Nephron (organoid): ENCODE results near the gene GOLGB1.

Experiments
- H3K27ac Mint-ChIP-seq, 3 experiments: 2 replicates each; pipeline ENCODE4 v1.8.0; 2020; ENCODE audit warnings: mixed read lengths in 3 of 3, mild to moderate bottlenecking in 2 of 3, moderate library complexity in 1 of 3
- H3K27me3 Mint-ChIP-seq: 2 replicates; pipeline ENCODE4 v1.8.0; 2021; ENCODE audit warnings: low read depth, mild to moderate bottlenecking, moderate library complexity, mixed read lengths
- H3K36me3 Mint-ChIP-seq: 2 replicates; pipeline ENCODE4 v1.8.0; 2020; ENCODE audit warnings: low read depth, mixed read lengths
- H3K4me1 Mint-ChIP-seq: 2 replicates; pipeline ENCODE4 v1.8.0; 2020; ENCODE audit warnings: mixed read lengths
- H3K4me3 Mint-ChIP-seq, 3 experiments: 2 replicates each; pipeline ENCODE4 v1.8.0; 2020; ENCODE audit warnings: mild to moderate bottlenecking in 3 of 3, mixed read lengths in 3 of 3, moderate library complexity in 2 of 3
- H3K9me3 Mint-ChIP-seq: 2 replicates; pipeline ENCODE4 v1.8.0; 2020; ENCODE audit warnings: mixed read lengths
- TF ChIP-seq, protein P1 (sequence below), 3 experiments: fragments of 200-600 bp; sonication (generic); IDR thresholded peaks; one replicate each; pipeline ENCODE4 v1.5.0; 2021; ENCODE audit warnings: antibody characterized with exemption in 3 of 3; ENCODE audit not compliant: unreplicated experiment in 3 of 3

The GOLGB1 gene

GRCh38 chr3:121665488-121665887, 84.1 kb downstream of the GOLGB1 start:
- Mint-ChIP-seq H3K9me3 (no peaks in the 10 kb centered on the region), H3K4me3 (no peak overlapping the region), H3K4me1 (peaks cover 17% of the 10 kb centered on the region), H3K27me3 (no peaks in the 10 kb centered on the region), H3K27ac (no peak overlapping the region), H3K36me3 (peaks cover 66% of the 10 kb centered on the region)
- TF ChIP-seq, protein P1, sequence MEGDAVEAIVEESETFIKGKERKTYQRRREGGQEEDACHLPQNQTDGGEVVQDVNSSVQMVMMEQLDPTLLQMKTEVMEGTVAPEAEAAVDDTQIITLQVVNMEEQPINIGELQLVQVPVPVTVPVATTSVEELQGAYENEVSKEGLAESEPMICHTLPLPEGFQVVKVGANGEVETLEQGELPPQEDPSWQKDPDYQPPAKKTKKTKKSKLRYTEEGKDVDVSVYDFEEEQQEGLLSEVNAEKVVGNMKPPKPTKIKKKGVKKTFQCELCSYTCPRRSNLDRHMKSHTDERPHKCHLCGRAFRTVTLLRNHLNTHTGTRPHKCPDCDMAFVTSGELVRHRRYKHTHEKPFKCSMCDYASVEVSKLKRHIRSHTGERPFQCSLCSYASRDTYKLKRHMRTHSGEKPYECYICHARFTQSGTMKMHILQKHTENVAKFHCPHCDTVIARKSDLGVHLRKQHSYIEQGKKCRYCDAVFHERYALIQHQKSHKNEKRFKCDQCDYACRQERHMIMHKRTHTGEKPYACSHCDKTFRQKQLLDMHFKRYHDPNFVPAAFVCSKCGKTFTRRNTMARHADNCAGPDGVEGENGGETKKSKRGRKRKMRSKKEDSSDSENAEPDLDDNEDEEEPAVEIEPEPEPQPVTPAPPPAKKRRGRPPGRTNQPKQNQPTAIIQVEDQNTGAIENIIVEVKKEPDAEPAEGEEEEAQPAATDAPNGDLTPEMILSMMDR (IDR thresholded peaks at IDR 0.05; ENCODE audit: unreplicated experiment in 3 of 3) = no peak

DNA sequence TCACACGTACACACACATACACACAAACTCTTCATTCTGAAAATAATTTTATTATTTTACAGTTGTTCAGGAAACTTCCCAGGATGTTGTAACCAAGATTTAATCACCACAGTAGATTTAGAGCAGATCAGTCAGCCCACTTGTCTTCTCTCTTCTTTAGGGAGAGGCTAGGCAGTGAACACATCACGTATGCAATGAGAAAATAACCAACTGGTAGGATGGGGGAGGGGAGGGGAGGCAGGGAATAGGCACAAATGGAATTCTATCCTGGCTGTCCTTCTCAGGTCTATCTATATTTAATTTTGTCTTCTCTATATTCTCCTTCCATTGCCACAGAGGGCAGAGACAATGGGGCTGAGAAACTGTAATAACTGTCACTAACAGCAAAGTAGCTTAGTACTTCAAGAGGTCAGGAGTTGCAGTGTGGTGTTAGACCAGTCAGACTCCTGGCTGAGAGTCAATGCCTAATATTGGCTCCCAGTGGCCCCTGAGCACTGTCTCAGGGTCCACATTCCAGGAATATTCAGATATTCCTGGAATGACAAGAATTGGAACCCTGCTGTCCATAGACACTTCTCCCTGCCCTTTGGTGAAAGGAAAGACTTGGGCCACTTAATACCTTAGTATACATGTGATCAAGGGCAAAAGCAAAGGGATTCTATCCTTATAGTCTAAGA, 86.2 kb downstream of the GOLGB1 start:
- Mint-ChIP-seq H3K9me3 (no peaks in the 10 kb centered on the region), H3K27ac (no peak overlapping the region), H3K4me1 (peaks cover 17% of the 10 kb centered on the region), H3K36me3 (peaks cover 54% of the 10 kb centered on the region), H3K27me3 (no peaks in the 10 kb centered on the region), H3K4me3 (no peak overlapping the region)
- TF ChIP-seq, protein P1 (IDR thresholded peaks at IDR 0.05; ENCODE audit: unreplicated experiment in 3 of 3) = no peak

DNA sequence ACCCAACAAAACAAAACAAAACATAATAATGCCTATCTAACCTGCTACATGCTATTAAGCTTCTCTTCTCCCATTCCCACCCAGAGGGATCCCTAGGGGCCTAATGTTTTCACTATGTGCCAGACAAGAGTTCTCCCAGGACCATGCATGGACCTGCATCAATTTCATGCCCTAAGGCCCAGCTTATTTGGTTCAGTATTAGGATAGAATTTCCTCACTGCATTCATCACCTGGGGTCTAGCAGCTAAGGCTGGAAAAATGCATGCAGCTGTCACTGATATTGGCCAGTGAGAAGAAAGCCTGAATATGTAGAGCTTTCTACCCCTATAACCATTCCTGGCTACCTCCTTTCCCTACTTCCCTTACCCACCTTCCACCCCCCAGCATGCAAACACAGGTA, 86.8 kb downstream of the GOLGB1 start:
- Mint-ChIP-seq H3K27ac (no peak overlapping the region), H3K4me3 (no peak overlapping the region), H3K36me3 (peaks cover 51% of the 10 kb centered on the region), H3K4me1 (peaks cover 17% of the 10 kb centered on the region), H3K9me3 (no peaks in the 10 kb centered on the region), H3K27me3 (no peaks in the 10 kb centered on the region)
- TF ChIP-seq, protein P1 (IDR thresholded peaks at IDR 0.05; ENCODE audit: unreplicated experiment in 3 of 3) = no peak

DNA sequence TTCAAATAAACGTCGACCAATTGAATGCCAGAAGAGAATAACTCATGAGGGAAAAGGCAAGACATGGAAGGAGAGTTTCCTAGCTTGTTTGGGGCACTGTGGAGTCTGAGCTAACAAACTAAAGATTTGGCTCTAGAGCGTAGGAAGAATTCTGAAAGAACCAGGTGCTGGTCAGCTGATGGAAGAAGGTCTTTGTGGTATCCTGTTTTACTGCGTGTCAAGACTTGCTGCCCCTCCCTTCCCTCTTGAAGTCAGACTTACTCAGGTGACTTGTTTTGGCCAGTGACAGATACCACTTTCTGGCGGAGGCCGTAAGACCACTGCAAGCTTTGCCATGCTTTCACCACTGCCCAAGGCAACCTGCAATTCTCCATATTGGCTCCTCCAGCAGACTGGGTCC, 88.2 kb downstream of the GOLGB1 start:
- H3K27ac Mint-ChIP-seq = no peak overlapping the region
- H3K36me3 Mint-ChIP-seq = peaks cover 39% of the 10 kb centered on the region
- no peaks in the 10 kb centered on the region for H3K27me3 Mint-ChIP-seq
- TF ChIP-seq, protein P1 (IDR thresholded peaks at IDR 0.05; ENCODE audit: unreplicated experiment in 3 of 3) = no peak
- H3K4me1 Mint-ChIP-seq = peaks cover 17% of the 10 kb centered on the region
- no peak overlapping the region for H3K4me3 Mint-ChIP-seq
- H3K9me3 Mint-ChIP-seq = no peaks in the 10 kb centered on the region

GRCh38 chr3:121660356-121661171, 89.0 kb downstream of the GOLGB1 start, which contains the start of gene HCLS1:
Gene HCLS1 (minus strand): TSS chr3:121660903. CDS start chr3:121658347, 2,556 bp downstream.
- Mint-ChIP-seq H3K4me3 (no peak within 1 kb of the TSS), H3K27ac (no peak within 1 kb of the TSS), H3K4me1 (peaks cover 17% of the 10 kb centered on the region), H3K9me3 (no peaks in the 10 kb centered on the region), H3K36me3 (peaks cover 31% of the 10 kb centered on the region), H3K27me3 (no peaks in the 10 kb centered on the region)
- TF ChIP-seq, protein P1 (IDR thresholded peaks at IDR 0.05; ENCODE audit: unreplicated experiment in 3 of 3) = no peak
